ENCODE measurements around the gene MYCBP2. TPM values are rescaled to one million over a fixed set of nuclear protein-coding genes. Genes with fewer than 3 reads are reported as not detected.

Gene MYCBP2
- polyA plus RNA-seq, 2 of the 4 experiments (the other 2 are of a cell fraction): 15.8 to 37.8 TPM

DNA sequence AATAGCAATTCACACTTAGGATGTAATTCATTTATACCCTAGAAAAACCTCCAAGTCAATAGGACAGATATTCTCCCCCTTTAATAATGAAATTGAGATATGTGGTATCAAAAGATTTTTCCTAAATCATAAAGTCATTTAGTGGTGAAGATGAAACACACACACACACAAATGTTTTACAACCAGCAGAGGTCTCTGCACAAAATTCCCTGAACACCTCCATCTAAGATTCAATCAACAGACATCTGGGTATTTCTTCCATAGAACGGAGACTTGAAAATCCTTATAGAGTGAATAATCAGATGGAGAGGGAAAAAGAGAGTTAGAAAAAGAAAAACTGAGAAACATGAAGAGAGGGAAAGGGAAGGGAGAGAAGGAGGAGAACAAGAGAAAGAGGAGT is 52.8 kb downstream of the MYCBP2 start (continued):
- TF ChIP-seq JUN (IDR thresholded peaks at IDR 0.05) (no peak), NPAS2 (CRISPR knock-in tag; IDR thresholded peaks at IDR 0.05; ENCODE audit: borderline replicate concordance) (no peak), HEYL (CRISPR knock-in tag; IDR thresholded peaks at IDR 0.05) (no peak), TP53 (CRISPR knock-in tag; IDR thresholded peaks at IDR 0.05) (no peak), SMC3 (IDR thresholded peaks at IDR 0.05) (no peak), NR3C1 (IDR thresholded peaks at IDR 0.05) (no peak)
- TF ChIP-seq, protein P1, sequence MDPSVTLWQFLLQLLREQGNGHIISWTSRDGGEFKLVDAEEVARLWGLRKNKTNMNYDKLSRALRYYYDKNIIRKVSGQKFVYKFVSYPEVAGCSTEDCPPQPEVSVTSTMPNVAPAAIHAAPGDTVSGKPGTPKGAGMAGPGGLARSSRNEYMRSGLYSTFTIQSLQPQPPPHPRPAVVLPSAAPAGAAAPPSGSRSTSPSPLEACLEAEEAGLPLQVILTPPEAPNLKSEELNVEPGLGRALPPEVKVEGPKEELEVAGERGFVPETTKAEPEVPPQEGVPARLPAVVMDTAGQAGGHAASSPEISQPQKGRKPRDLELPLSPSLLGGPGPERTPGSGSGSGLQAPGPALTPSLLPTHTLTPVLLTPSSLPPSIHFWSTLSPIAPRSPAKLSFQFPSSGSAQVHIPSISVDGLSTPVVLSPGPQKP (IDR thresholded peaks at IDR 0.05; ENCODE audit: low read depth, low read length): no peak

DNA sequence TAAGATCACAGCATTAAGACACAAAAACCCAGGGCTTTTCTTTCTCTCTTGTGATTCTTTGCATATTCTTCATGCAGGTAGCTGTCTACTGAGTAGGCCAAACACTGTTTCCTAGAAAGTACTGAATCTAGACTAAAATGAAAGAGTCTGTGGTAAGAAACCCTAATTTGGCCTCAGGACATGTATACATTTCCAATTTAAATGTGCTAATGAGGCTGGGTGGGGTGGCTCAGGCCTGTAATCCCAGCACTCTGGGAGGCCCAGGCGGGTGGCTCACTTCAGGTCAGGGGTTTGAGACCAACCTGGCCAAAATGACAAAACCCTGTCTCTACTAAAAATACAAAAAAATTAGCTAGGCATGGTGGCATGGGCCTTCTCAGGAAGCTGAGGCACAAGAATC is 57.8 kb downstream of the MYCBP2 start:
- no peak overlapping the region for H3K4me3 ChIP-seq
- ChIA-PET POLR2A (no interaction called here), CTCF (interaction anchor here (0.6 kb wide), 1 partner anchor 170 kb away, joined by 3 read pairs; no protein-coding TSS in a partner anchor)
- no peak overlapping the region for H3K4me2 ChIP-seq
- H3K9me3 ChIP-seq: no peaks in the 10 kb centered on the region
- DNase-seq (ENCODE audit: low read depth in 1 of 2, low spot score in 1 of 2): no peak
- no peak for TF ChIP-seq RNF2 (IDR thresholded peaks at IDR 0.05; ENCODE audit: borderline replicate concordance, low read depth)
- TF ChIP-seq, protein P2, sequence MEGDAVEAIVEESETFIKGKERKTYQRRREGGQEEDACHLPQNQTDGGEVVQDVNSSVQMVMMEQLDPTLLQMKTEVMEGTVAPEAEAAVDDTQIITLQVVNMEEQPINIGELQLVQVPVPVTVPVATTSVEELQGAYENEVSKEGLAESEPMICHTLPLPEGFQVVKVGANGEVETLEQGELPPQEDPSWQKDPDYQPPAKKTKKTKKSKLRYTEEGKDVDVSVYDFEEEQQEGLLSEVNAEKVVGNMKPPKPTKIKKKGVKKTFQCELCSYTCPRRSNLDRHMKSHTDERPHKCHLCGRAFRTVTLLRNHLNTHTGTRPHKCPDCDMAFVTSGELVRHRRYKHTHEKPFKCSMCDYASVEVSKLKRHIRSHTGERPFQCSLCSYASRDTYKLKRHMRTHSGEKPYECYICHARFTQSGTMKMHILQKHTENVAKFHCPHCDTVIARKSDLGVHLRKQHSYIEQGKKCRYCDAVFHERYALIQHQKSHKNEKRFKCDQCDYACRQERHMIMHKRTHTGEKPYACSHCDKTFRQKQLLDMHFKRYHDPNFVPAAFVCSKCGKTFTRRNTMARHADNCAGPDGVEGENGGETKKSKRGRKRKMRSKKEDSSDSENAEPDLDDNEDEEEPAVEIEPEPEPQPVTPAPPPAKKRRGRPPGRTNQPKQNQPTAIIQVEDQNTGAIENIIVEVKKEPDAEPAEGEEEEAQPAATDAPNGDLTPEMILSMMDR (IDR thresholded peaks at IDR 0.05): no peak
- TF ChIP-seq POLR2A (IDR thresholded peaks at IDR 0.05; ENCODE audit: low read length): no peak
- H3K27ac ChIP-seq: no peak overlapping the region
- H3K4me1 ChIP-seq: no peaks in the 10 kb centered on the region
- ATAC-seq: no peak
- 86% methylated on average over 1 of the region's 1 CpG for WGBS (ENCODE audit: missing lambda C conversion rate)
- no peak for FAIRE-seq

DNA sequence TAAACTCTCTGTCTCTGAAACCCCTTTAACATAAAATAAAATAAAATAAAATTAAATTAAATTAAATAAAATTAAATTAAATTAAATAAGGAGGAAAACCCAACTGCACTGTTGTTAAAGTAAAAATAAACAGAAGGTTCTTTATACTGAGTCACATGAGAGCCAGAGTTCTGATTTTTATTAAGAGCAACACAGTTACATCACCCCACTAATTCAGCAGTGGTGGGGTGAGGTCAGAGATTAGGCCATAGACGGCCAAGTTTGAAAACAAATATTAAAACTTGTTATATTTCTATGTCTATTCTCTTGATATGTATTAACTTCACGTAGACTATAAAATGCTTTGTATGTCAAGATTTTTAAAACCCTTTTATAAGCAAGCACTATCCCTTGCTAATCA is 59.5 kb downstream of the MYCBP2 start:
- Histone ChIP-seq H3K27ac (no peak overlapping the region), H3K4me2 (no peak overlapping the region), H3K4me1 (no peaks in the 10 kb centered on the region), H3K4me3 (no peak overlapping the region), H3K9me3 (no peaks in the 10 kb centered on the region)
- ATAC-seq (no peak), FAIRE-seq (no peak), DNase-seq (ENCODE audit: low read depth in 1 of 2, low spot score in 1 of 2) (no peak)
- ChIA-PET POLR2A (no interaction called here), CTCF (no interaction called here)
- TF ChIP-seq FOXS1 (CRISPR knock-in tag; IDR thresholded peaks at IDR 0.05) (no peak), JUNB (IDR thresholded peaks at IDR 0.05) (no peak), CBX8 (IDR thresholded peaks at IDR 0.05) (no peak), NPAS2 (CRISPR knock-in tag; IDR thresholded peaks at IDR 0.05; ENCODE audit: borderline replicate concordance) (no peak), SREBF2 (IDR thresholded peaks at IDR 0.05) (no peak), RAD21 (conservative IDR thresholded peaks at IDR 0.05 in 1 of 2, IDR thresholded peaks at IDR 0.05 in 1 of 2) (no peak), HOXB13 (CRISPR knock-in tag; IDR thresholded peaks at IDR 0.05; ENCODE audit: low read depth) (no peak), MAFK (IDR thresholded peaks at IDR 0.05; ENCODE audit: partially characterized antibody) (no peak), KDM1A (IDR thresholded peaks at IDR 0.05; ENCODE audit: low read depth) (no peak), ESRRA (IDR thresholded peaks at IDR 0.05; ENCODE audit: borderline replicate concordance, low read length) (no peak), FOSL2 (IDR thresholded peaks at IDR 0.05) (no peak), FOSL2 (CRISPR knock-in tag; IDR thresholded peaks at IDR 0.05) (no peak), MYC (IDR thresholded peaks at IDR 0.05; ENCODE audit: borderline replicate concordance, low read length) (no peak), CHD2 (IDR thresholded peaks at IDR 0.05; ENCODE audit: low read length, partially characterized antibody) (no peak), RFX5 (IDR thresholded peaks at IDR 0.05) (no peak), EHF (CRISPR knock-in tag; IDR thresholded peaks at IDR 0.05) (no peak), TP53 (CRISPR knock-in tag; IDR thresholded peaks at IDR 0.05) (no peak), NR3C1 (IDR thresholded peaks at IDR 0.05) (no peak)
- TF ChIP-seq, protein P3, sequence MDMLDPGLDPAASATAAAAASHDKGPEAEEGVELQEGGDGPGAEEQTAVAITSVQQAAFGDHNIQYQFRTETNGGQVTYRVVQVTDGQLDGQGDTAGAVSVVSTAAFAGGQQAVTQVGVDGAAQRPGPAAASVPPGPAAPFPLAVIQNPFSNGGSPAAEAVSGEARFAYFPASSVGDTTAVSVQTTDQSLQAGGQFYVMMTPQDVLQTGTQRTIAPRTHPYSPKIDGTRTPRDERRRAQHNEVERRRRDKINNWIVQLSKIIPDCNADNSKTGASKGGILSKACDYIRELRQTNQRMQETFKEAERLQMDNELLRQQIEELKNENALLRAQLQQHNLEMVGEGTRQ (IDR thresholded peaks at IDR 0.05): no peak
- WGBS (ENCODE audit: missing lambda C conversion rate): 93% methylated on average over 2 of the region's 2 CpGs
